Activated CD8-positive, alpha-beta T cell treated with anti-CD3 and anti-CD28 coated beads for 36 hours (primary cell): Measurements from ENCODE around the gene NHERF1. TPM values are rescaled to one million over a fixed set of nuclear protein-coding genes. Genes with fewer than 3 reads are reported as not detected.

Source experiments
- ATAC-seq: fragments of 200-7000 bp; cut with Tn5 transposase; one replicate; pipeline ENCODE4 v1.10.0; 2021; ENCODE audit warnings: mild to moderate bottlenecking, moderate library complexity
- CTCF ChIA-PET: fragments of 350-600 bp; sonication (Branson Sonifier 250); formaldehyde crosslinking; loops from one replicate; lab custom pipeline; 2021; ENCODE audit warnings: antibody characterized with exemption; lab: Charles Lee
- POLR2A ChIA-PET: fragments of 350-600 bp; sonication (Branson Sonifier 250); formaldehyde crosslinking; loops from one replicate; lab custom pipeline; 2021; ENCODE audit warnings: antibody characterized with exemption; lab: Charles Lee
- DNase-seq: peaks from one replicate; pipeline ENCODE4 v3.0.0-alpha.2; 2020
- H3K27ac Mint-ChIP-seq: one replicate; pipeline ENCODE4 v1.8.0; 2021; ENCODE audit warnings: mild to moderate bottlenecking, mixed read lengths
- H3K27me3 Mint-ChIP-seq: one replicate; pipeline ENCODE4 v1.8.0; 2021; ENCODE audit warnings: mixed read lengths
- H3K36me3 Mint-ChIP-seq: one replicate; pipeline ENCODE4 v1.8.0; 2021; ENCODE audit warnings: low read depth, mixed read lengths
- H3K4me1 Mint-ChIP-seq: one replicate; pipeline ENCODE4 v1.8.0; 2021; ENCODE audit warnings: low read depth, mixed read lengths
- H3K4me3 Mint-ChIP-seq: one replicate; pipeline ENCODE4 v1.8.0; 2021; ENCODE audit warnings: mild to moderate bottlenecking, moderate library complexity, mixed read lengths
- H3K9me3 Mint-ChIP-seq: one replicate; pipeline ENCODE4 v1.8.0; 2021; ENCODE audit warnings: mixed read lengths
- intact Hi-C: fragments of 100-400 bp; cut with micrococcal nuclease; formaldehyde crosslinking; loops from one replicate; pipeline ENCODE4 v1.10.0; 2022
- total RNA-seq, 2 experiments: library from RNA; stranded (reverse); gene quantifications; one replicate each; pipeline ENCODE4 v1.2.3, GENCODE V29; 2021
- TF ChIP-seq, protein P1 (sequence below): fragments of 200-600 bp; IDR thresholded peaks from one replicate; pipeline ENCODE4 v1.8.0; 2022; ENCODE audit warnings: antibody characterized with exemption, mild to moderate bottlenecking

Gene NHERF1
- total RNA-seq, 2 experiments from 2014 or later: 143 to 150 TPM

DNA sequence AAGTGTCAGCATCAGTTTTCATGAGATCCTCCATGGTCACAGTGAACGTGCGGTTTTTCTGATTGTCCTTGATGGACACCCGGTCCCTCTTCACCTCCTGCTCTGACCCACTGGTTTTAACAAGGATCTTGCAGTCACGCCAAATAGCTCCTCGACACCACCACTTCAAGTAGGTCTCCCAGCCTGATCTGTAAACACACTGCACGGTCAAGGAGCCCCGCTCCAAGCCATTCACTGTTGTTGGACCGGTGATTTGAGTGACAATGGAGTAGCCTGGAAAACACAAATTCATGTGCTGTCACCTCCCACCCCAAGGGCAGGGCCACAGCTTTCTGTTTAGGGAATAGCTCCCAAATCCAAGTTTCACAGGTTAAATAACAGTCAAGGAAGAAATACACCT is 43.9 kb upstream of the NHERF1 start:
- ATAC-seq: no peak
- no peak for DNase-seq
- Mint-ChIP-seq H3K27me3 (no peaks in the 10 kb centered on the region), H3K4me3 (no peak overlapping the region), H3K27ac (no peak overlapping the region), H3K4me1 (no peaks in the 10 kb centered on the region), H3K36me3 (no peaks in the 10 kb centered on the region), H3K9me3 (no peaks in the 10 kb centered on the region)
- CTCF ChIA-PET: interaction anchor here (1.1 kb wide), 1 partner anchor 48 kb away, joined by 4 read pairs; no protein-coding TSS in a partner anchor
- intact Hi-C loops: no loop called here
- POLR2A ChIA-PET: no interaction called here
- TF ChIP-seq, protein P1, sequence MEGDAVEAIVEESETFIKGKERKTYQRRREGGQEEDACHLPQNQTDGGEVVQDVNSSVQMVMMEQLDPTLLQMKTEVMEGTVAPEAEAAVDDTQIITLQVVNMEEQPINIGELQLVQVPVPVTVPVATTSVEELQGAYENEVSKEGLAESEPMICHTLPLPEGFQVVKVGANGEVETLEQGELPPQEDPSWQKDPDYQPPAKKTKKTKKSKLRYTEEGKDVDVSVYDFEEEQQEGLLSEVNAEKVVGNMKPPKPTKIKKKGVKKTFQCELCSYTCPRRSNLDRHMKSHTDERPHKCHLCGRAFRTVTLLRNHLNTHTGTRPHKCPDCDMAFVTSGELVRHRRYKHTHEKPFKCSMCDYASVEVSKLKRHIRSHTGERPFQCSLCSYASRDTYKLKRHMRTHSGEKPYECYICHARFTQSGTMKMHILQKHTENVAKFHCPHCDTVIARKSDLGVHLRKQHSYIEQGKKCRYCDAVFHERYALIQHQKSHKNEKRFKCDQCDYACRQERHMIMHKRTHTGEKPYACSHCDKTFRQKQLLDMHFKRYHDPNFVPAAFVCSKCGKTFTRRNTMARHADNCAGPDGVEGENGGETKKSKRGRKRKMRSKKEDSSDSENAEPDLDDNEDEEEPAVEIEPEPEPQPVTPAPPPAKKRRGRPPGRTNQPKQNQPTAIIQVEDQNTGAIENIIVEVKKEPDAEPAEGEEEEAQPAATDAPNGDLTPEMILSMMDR: no peak

DNA sequence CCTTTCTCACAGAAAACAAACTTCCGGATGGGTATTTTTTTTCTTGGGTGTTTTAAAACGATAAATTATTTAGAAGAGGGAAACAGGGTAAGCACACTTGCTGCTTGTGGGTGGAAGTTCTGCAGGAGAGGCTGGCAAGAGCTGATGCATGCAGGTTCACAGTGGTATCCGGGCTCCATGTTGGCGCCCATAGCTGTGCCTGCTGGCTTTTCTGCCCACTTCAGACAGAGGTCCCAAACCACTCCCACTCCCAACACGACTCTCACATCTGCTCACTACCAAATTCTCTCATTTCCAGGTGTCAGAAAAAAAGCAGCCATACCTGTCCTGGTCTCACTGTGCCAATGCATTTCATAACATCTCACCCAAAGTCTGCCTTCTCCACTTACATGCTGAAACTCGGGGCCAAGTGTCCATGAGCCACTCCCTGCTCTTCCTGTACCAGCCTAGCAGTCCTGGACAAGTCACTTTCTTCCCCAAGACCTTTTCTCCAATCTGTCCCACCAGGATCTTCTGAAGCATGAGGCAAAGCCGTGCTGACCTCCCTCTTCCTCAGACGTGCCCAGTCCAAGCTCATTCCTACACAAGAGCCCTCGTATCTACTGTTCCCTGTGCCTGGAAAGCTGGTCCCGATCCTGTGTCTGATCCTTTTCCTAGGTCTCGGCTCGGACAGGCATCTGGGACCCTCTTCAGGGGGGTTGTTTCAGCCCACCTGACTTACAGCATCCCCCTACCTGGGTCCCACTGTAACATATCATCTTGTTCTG is 37.2 kb upstream of the NHERF1 start:
- H3K27me3 Mint-ChIP-seq: peaks cover 10% of the 10 kb centered on the region
- no peak overlapping the region for H3K27ac Mint-ChIP-seq
- peaks cover 9% of the 10 kb centered on the region for H3K4me1 Mint-ChIP-seq
- no peak overlapping the region for H3K4me3 Mint-ChIP-seq
- ChIA-PET CTCF (interaction anchor here (0.6 to 1.1 kb wide), 3 partner anchors 15 to 81 kb away, joined by 3 read pairs; no protein-coding TSS in a partner anchor), POLR2A (no interaction called here)
- TF ChIP-seq, protein P1: no peak
- no peak for DNase-seq
- no peak for ATAC-seq
- H3K9me3 Mint-ChIP-seq: no peaks in the 10 kb centered on the region
- H3K36me3 Mint-ChIP-seq: no peaks in the 10 kb centered on the region
- intact Hi-C loops: no loop called here

DNA sequence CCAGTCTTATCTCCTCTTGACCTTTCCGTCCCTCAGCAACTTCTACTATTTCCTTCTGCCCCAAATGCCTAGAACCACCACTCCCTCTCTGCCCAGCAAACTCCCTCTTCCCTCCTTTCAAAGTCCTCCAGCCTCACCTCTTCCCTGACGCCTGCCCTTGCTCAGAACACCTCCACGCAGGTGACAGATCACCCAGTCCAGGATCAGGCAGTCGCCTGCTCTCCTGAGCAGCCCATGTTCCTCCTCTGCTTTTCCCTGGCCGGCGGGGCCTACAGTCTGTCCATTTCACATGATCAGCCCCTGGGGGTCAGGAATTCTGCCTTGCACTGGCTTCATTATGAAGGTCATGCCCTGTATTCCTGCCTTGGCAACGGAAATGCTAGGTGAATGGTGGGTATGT is 36.1 kb upstream of the NHERF1 start:
- CTCF ChIA-PET: no interaction called here
- H3K27ac Mint-ChIP-seq: no peak overlapping the region
- intact Hi-C loops: no loop called here
- peaks cover 10% of the 10 kb centered on the region for H3K27me3 Mint-ChIP-seq
- ATAC-seq (no peak), DNase-seq (no peak)
- no peaks in the 10 kb centered on the region for H3K36me3 Mint-ChIP-seq
- peaks cover 9% of the 10 kb centered on the region for H3K4me1 Mint-ChIP-seq
- TF ChIP-seq, protein P1: no peak
- POLR2A ChIA-PET: no interaction called here
- H3K9me3 Mint-ChIP-seq: no peaks in the 10 kb centered on the region
- no peak overlapping the region for H3K4me3 Mint-ChIP-seq

DNA sequence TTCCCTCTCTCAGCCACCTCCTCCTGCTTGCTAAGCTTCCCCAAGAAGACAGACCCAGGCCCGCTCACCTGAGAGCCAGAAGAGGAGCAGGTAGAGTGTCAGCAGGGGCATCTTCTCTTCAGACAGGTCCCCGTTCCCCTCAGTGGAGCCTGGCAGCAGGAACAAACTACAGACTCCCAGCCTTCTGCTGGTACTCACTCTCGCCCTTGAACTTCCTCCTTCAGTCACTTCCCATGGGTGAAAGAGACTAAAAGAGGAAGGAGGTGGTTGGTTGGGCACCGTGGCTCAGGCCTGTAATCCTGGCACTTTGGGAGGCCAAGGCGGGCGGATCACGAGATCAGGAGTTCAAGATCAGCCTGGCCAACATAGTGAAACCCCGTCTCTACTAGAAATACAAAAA is 35.7 kb upstream of the NHERF1 start, which contains the start of gene CD300LF:
CD300LF (minus strand) TSS at position 168 of the 400 bp plus-strand sequence; CDS start at position 111, 57 bp downstream.
- no peaks in the 10 kb centered on the region for H3K9me3 Mint-ChIP-seq
- TF ChIP-seq, protein P1: no peak
- no peaks in the 10 kb centered on the region for H3K36me3 Mint-ChIP-seq
- CTCF ChIA-PET: no interaction called here
- POLR2A ChIA-PET: no interaction called here
- no peak within 1 kb of the TSS for H3K4me3 Mint-ChIP-seq
- DNase-seq (no peak), ATAC-seq (no peak)
- intact Hi-C loops: no loop called here
- H3K4me1 Mint-ChIP-seq: peaks cover 9% of the 10 kb centered on the region
- peaks cover 10% of the 10 kb centered on the region for H3K27me3 Mint-ChIP-seq
- no peak within 1 kb of the TSS for H3K27ac Mint-ChIP-seq

DNA sequence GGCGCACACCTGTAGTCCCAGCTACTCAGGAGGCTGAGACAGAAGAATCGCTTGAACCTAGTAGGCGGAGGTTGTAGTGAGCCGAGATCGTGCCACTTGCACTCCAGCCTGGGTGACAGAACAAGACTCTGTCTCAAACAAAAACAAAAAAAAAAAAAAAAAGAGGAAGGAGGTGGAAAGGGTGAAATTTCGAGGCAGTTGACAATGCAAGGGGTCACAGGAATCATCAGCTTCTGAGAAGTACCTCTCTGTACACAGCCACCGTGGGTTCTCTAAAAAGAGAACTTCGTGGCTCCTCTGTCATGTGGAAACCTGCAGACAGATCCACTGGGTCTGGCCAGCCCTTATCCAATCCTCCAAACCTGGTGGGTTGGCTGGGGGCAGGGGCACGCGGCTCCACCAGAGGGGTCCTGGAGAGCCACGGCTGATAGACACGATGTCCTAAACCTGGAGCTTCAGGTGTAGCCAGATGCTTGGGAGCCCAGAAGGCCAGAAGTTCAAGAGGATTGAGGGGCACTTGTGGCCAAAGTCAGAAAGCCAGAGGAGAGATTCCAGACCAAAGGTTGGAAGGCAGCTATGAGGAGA is 35.2 kb upstream of the NHERF1 start:
- Mint-ChIP-seq H3K4me1 (peaks cover 9% of the 10 kb centered on the region), H3K27ac (no peak overlapping the region), H3K9me3 (no peaks in the 10 kb centered on the region), H3K36me3 (no peaks in the 10 kb centered on the region), H3K4me3 (no peak overlapping the region), H3K27me3 (peaks cover 10% of the 10 kb centered on the region)
- POLR2A ChIA-PET: no interaction called here
- intact Hi-C loops: no loop called here
- ATAC-seq: no peak
- CTCF ChIA-PET: no interaction called here
- TF ChIP-seq, protein P1: no peak
- DNase-seq: no peak
